Measurements from ENCODE around the gene SUN1. TPM values are rescaled to one million over a fixed set of nuclear protein-coding genes. Genes with fewer than 3 reads are reported as not detected.

The SUN1 gene
- total RNA-seq, 2 experiments from 2014 or later = 104 to 108 TPM

DNA sequence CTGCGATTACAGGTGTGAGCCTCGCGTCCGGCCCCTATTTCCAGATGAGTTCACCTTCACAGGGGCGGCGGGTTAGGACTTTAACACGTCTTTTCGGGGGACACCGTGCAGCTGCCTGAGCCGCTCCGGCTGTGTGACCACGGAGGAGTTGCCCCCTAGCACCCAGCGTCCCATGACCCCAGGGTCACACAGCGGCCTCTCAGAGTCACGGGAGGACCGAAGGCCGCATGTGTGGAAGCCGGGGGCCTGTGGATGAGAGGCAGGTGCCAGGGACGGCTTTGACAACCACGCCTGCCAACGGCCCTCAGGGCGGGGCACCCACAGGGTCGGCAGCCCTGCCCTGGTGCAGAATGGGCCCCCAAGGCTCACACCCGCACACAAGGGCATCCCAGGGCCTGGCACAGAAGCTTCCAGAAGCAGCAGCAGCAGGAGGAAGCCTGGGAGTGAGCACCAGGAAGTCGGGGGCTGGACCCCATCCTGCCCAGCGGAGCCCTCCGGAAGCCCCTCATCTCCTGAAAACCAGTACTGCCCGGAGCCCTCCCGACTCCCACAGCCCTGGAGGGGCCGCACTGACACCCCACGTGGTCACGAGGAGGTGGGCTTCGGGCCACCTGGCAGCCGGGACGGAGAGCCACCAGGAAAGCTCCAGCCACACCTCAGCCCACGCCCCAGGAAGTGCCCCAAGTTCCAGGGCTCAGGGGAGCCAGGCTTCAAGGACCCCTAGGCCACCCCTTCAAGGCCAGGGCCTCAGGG lies 89.5 kb downstream of the SUN1 start:
- Histone ChIP-seq H3K4me1 (ENCODE audit: insufficient read depth, low read length) (peaks cover 55% of the 10 kb centered on the region), H3K4me3 (ENCODE audit: low read length) (peak overlapping the region; percentile 77), H3K27ac (ENCODE audit: low read depth in 1 of 2, low read length in 2 of 2) (peak overlapping the region; percentile 21 to 75), H3K9me3 (ENCODE audit: control insufficient read depth in 1 of 2, insufficient read depth in 1 of 2, low read length in 2 of 2) (no peaks in the 10 kb centered on the region), H3K36me3 (ENCODE audit: insufficient read depth, low read length) (no peaks in the 10 kb centered on the region), H3K27me3 (ENCODE audit: control insufficient read depth in 1 of 2, insufficient read depth in 2 of 2, low read length in 2 of 2) (no peaks in the 10 kb centered on the region)
- Mint-ChIP-seq H3K4me3 (peak overlapping the region; percentile 58), H3K36me3 (ENCODE audit: low read depth) (no peaks in the 10 kb centered on the region), H3K4me1 (ENCODE audit: low read depth) (peaks cover 30% of the 10 kb centered on the region), H3K27ac (peak overlapping the region; percentile 73), H3K9me3 (no peaks in the 10 kb centered on the region), H3K27me3 (no peaks in the 10 kb centered on the region)
- DNase-seq (peak in 6 of 14 experiments; percentile 3 to 42 (median 30)), ATAC-seq (ENCODE audit: poor library complexity) (no peak)
- intact Hi-C loops (cut with DNase I, micrococcal nuclease) = loop anchor here (1.0 to 2.0 kb wide), 2 partner anchors 13 kb away; no protein-coding TSS in a partner anchor
- TF ChIP-seq, protein P1, sequence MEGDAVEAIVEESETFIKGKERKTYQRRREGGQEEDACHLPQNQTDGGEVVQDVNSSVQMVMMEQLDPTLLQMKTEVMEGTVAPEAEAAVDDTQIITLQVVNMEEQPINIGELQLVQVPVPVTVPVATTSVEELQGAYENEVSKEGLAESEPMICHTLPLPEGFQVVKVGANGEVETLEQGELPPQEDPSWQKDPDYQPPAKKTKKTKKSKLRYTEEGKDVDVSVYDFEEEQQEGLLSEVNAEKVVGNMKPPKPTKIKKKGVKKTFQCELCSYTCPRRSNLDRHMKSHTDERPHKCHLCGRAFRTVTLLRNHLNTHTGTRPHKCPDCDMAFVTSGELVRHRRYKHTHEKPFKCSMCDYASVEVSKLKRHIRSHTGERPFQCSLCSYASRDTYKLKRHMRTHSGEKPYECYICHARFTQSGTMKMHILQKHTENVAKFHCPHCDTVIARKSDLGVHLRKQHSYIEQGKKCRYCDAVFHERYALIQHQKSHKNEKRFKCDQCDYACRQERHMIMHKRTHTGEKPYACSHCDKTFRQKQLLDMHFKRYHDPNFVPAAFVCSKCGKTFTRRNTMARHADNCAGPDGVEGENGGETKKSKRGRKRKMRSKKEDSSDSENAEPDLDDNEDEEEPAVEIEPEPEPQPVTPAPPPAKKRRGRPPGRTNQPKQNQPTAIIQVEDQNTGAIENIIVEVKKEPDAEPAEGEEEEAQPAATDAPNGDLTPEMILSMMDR (IDR thresholded peaks at IDR 0.05) = no peak
- CTCF ChIA-PET = interaction anchor here (1.7 kb wide), 1 partner anchor 71 kb away, joined by 4 read pairs; no protein-coding TSS in a partner anchor
- POLR2A ChIA-PET = interaction anchor here (0.8 to 3.2 kb wide), 4 partner anchors 12 to 571 kb away, joined by 3 to 79 read pairs (median 16); partner anchors contain the start of genes COX19 and GET4

DNA sequence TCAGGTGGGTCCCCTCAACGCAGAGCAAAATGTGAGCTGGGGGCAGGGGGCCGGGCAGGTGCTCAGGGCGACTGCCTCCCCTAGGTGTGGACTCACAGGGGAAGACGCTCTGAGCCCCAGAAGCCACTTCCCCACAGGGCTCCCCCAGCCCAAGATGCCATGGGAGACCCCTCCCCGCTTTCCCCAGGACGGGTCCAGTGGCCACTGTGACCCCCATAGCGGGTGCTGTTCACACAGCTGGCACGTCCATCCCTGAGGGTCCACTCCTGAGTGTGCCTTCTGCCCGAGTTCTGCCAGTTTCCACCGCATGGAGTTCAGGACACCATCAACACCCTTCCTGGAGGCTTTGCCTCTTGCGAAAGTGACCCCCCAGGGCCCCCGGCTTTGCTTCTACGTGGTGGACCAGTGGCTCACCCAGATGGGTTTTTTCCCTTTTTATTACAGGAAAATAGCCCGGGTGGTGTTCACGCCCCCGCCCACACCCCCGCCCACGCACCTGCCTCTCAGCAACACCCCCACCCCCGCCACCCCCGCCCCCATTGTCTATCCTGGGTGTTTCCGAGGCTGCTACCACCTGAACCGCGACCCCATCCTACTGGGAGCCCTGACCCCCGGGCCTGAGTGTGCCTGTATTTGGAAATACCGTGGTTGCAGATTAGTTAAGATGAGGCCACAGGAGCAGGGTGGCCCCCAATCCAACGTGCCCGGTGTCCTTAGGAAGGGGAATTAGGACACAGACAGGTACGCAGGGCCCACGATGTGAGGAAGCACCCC lies 90.2 kb downstream of the SUN1 start:
- H3K9me3 ChIP-seq (ENCODE audit: control insufficient read depth in 1 of 2, insufficient read depth in 1 of 2, low read length in 2 of 2) = no peaks in the 10 kb centered on the region
- peak overlapping the region; percentile 92 for H3K27ac Mint-ChIP-seq
- TF ChIP-seq, protein P1 (IDR thresholded peaks at IDR 0.05) = no peak
- peak overlapping the region; percentile 89 to 91 for H3K27ac ChIP-seq (ENCODE audit: low read depth in 1 of 2, low read length in 2 of 2)
- peak overlapping the region; percentile 77 for H3K4me3 ChIP-seq (ENCODE audit: low read length)
- H3K36me3 ChIP-seq (ENCODE audit: insufficient read depth, low read length) = no peaks in the 10 kb centered on the region
- H3K27me3 ChIP-seq (ENCODE audit: control insufficient read depth in 1 of 2, insufficient read depth in 2 of 2, low read length in 2 of 2) = no peaks in the 10 kb centered on the region
- intact Hi-C loops (cut with DNase I, micrococcal nuclease) = loop anchor here (1.0 to 2.0 kb wide), 3 partner anchors 14 to 53 kb away; partner anchors contain the start of gene COX19 (in 1 of the 2)
- H3K4me1 Mint-ChIP-seq (ENCODE audit: low read depth) = peaks cover 30% of the 10 kb centered on the region
- no peaks in the 10 kb centered on the region for H3K27me3 Mint-ChIP-seq
- POLR2A ChIA-PET = interaction anchor here (0.8 to 3.2 kb wide), 16 partner anchors 10 to 773 kb away, joined by 3 to 79 read pairs (median 5); partner anchors contain the start of genes ADAP1, COX19 and GET4
- CTCF ChIA-PET = interaction anchor here (1.3 to 1.5 kb wide), 3 partner anchors 14 to 53 kb away, joined by 3 to 8 read pairs (median 4); partner anchors contain the start of gene COX19
- no peaks in the 10 kb centered on the region for H3K36me3 Mint-ChIP-seq (ENCODE audit: low read depth)
- H3K4me3 Mint-ChIP-seq = peak overlapping the region; percentile 90
- peak; percentile 4 for ATAC-seq (ENCODE audit: poor library complexity)
- peaks cover 60% of the 10 kb centered on the region for H3K4me1 ChIP-seq (ENCODE audit: insufficient read depth, low read length)
- no peaks in the 10 kb centered on the region for H3K9me3 Mint-ChIP-seq
- peak in 7 of 14 experiments; percentile 10 to 74 (median 52) for DNase-seq
